K562 (cell line): ENCODE measurements around the gene CYB5B. TPM values are rescaled to one million over a fixed set of nuclear protein-coding genes. Genes with fewer than 3 reads are reported as not detected.

Source experiments
- ATAC-seq: fragments of 200-7000 bp; cut with Tn5 transposase; 3 replicates; pipeline ENCODE4 v1.9.1; 2020; ENCODE audit warnings: moderate library complexity
- BruUV-seq: library from RNA; stranded (reverse); fragments of 400-500 nt; replicated peaks from 2 replicates; lab custom pipeline; 2021; lab: Mats Ljungman, UMichigan
- CTCF ChIA-PET: fragments of 300-600 bp; formaldehyde crosslinking; extraction: SDS; loops from one replicate; lab custom pipeline; 2021; ENCODE audit warnings: low intra/inter-chr PET ratio; lab: Yijun Ruan, JAX
- POLR2A ChIA-PET: fragments of 300-600, 350-650 bp; sonication (Branson Sonifier 250); formaldehyde crosslinking; extraction: SDS; loops from one replicate; lab custom pipeline; 2021; ENCODE audit warnings: antibody characterized with exemption, inconsistent platforms; lab: Yijun Ruan, JAX
- DNase-seq, 4 experiments: peaks; one replicate each; pipeline versions ENCODE4 v3.0.0 to v3.0.0-alpha.2; 2011 to 2018; ENCODE audit warnings: low spot score in 3 of 4, mixed read lengths in 3 of 4; ENCODE audit errors: extremely low read depth in 1 of 4
- FAIRE-seq: peaks from 2 replicates; lab custom pipeline; 2011; peaks lifted over from hg19 to GRCh38; lab: Jason Lieb, UNC
- H2AFZ ChIP-seq: 2 replicates; pipeline ENCODE4 v1.6.0; 2011; ENCODE audit warnings: low read depth, low read length, control low read depth, inconsistent platforms
- H3K27ac ChIP-seq: fragments of 200-600 bp; 3 replicates; pipeline ENCODE4 v1.8.0; 2011; ENCODE audit warnings: low read depth, mild to moderate bottlenecking, control low read depth, inconsistent platforms, low read length, moderate library complexity, mixed read lengths; ENCODE audit errors: extremely low read depth
- H3K27me3 ChIP-seq, 2 experiments: fragments of 300-600 bp in 1 of 2; 2 replicates in 1 of 2; 3 replicates in 1 of 2; pipeline versions ENCODE4 v1.6.0 to v1.8.0; 2011; ENCODE audit warnings: inconsistent platforms in 2 of 2, low read length in 2 of 2, mild to moderate bottlenecking in 1 of 2, mixed read lengths in 1 of 2, moderate library complexity in 1 of 2; ENCODE audit not compliant: control insufficient read depth in 2 of 2, insufficient read depth in 2 of 2
- H3K36me3 ChIP-seq: fragments of 300-600 bp; 3 replicates; pipeline ENCODE4 v1.8.0; 2011; ENCODE audit warnings: mild to moderate bottlenecking, low read length, inconsistent platforms; ENCODE audit not compliant: control insufficient read depth, insufficient read depth
- H3K4me1 ChIP-seq, 2 experiments: fragments of 200-600 bp in 1 of 2; replicated peaks in 1 of 2; 2 replicates in 1 of 2; 3 replicates in 1 of 2; pipeline versions ENCODE4 v1.5.1 to v1.8.0; 2011; ENCODE audit warnings: inconsistent platforms in 2 of 2, low read length in 2 of 2, mild to moderate bottlenecking in 1 of 2, mixed read lengths in 1 of 2, moderate library complexity in 1 of 2; ENCODE audit not compliant: control insufficient read depth in 2 of 2, insufficient read depth in 2 of 2
- H3K4me2 ChIP-seq: 2 replicates; pipeline ENCODE4 v1.6.1; 2011; ENCODE audit warnings: low read length, control low read depth, inconsistent platforms, mixed read lengths; ENCODE audit not compliant: insufficient read depth
- H3K4me3 ChIP-seq: fragments of 200-600 bp; sonication (generic), shearing (Covaris generic); 2 replicates; pipeline ENCODE4 v1.5.1; 2016; ENCODE audit warnings: control low read depth, inconsistent platforms
- H3K79me2 ChIP-seq: fragments of 200-600 bp; 3 replicates; pipeline ENCODE4 v1.8.0; 2011; ENCODE audit warnings: low read length, inconsistent platforms; ENCODE audit not compliant: control insufficient read depth, insufficient read depth
- H3K9ac ChIP-seq, 2 experiments: 2 replicates each; pipeline versions ENCODE4 v1.6.0 to v1.6.1; 2011; ENCODE audit warnings: low read depth in 2 of 2, low read length in 2 of 2, control low read depth in 1 of 2, inconsistent platforms in 1 of 2, mild to moderate bottlenecking in 1 of 2, mixed read lengths in 1 of 2; ENCODE audit not compliant: insufficient read depth in 1 of 2
- H3K9me1 ChIP-seq: one replicate; pipeline ENCODE4 v1.6.0; 2011; ENCODE audit warnings: inconsistent platforms, mild to moderate bottlenecking, low read length, moderate library complexity; ENCODE audit not compliant: control insufficient read depth, insufficient read depth
- H3K9me3 ChIP-seq: replicated peaks from 2 replicates; pipeline ENCODE4 v1.5.1; 2011; ENCODE audit warnings: low read depth, low read length, inconsistent platforms; ENCODE audit not compliant: control insufficient read depth, insufficient read depth
- H4K20me1 ChIP-seq: replicated peaks from 2 replicates; pipeline ENCODE4 v1.6.1; 2011; ENCODE audit warnings: low read length, inconsistent platforms, mixed read lengths; ENCODE audit not compliant: control insufficient read depth, insufficient read depth
- BMI1 ChIP-seq: fragments of 150-350 bp; IDR thresholded peaks from 2 replicates; pipeline ENCODE4 v1.6.1; 2014; ENCODE audit warnings: low read length
- CTCF ChIP-seq, 3 experiments: IDR thresholded peaks in 2 of 3; conservative IDR thresholded peaks in 1 of 3; 2 replicates each; pipeline ENCODE4 v1.5.1; 2011 to 2012; ENCODE audit warnings: low read length in 3 of 3, mild to moderate bottlenecking in 3 of 3, control low read depth in 2 of 3, improper control_type of control experiment in 1 of 3, inconsistent platforms in 1 of 3, low read depth in 1 of 3, mixed read lengths in 1 of 3, moderate library complexity in 1 of 3; ENCODE audit not compliant: insufficient read depth in 2 of 3
- ETV1 ChIP-seq: fragments of 450-650 bp; conservative IDR thresholded peaks from 2 replicates; pipeline ENCODE4 v1.6.1; 2016; ENCODE audit warnings: missing genetic modification characterization, control low read depth, low read depth, missing compliant biosample characterization
- HDAC3 ChIP-seq: fragments of 450-650 bp; IDR thresholded peaks from 2 replicates; pipeline ENCODE4 v1.6.1; 2018; ENCODE audit warnings: borderline replicate concordance, mild to moderate bottlenecking, moderate library complexity; ENCODE audit not compliant: partially characterized antibody
- MAFK ChIP-seq: IDR thresholded peaks from 2 replicates; pipeline ENCODE4 v1.6.1; 2011; ENCODE audit warnings: low read length, improper control_type of control experiment
- MECOM ChIP-seq: fragments of 250-450 bp; sonication (Bioruptor Pico); IDR thresholded peaks from 2 replicates; pipeline ENCODE4 v1.8.0; 2022; ENCODE audit warnings: inconsistent platforms
- MEIS2 ChIP-seq: fragments of 450-650 bp; IDR thresholded peaks from 2 replicates; pipeline ENCODE4 v1.6.1; 2014; ENCODE audit warnings: mild to moderate bottlenecking; ENCODE audit not compliant: partially characterized antibody
- NR1H2 ChIP-seq: sonication (generic); formaldehyde crosslinking; IDR thresholded peaks from 2 replicates; pipeline ENCODE4 v1.4.0; 2020; ENCODE audit warnings: mild to moderate bottlenecking, missing genetic modification reagents
- PBX2 ChIP-seq, 2 experiments: IDR thresholded peaks in 1 of 2; conservative IDR thresholded peaks in 1 of 2; 2 replicates each; pipeline ENCODE4 v1.6.1; 2016; ENCODE audit warnings: low read depth in 2 of 2, mild to moderate bottlenecking in 1 of 2, missing compliant biosample characterization in 1 of 2, missing genetic modification characterization in 1 of 2, moderate library complexity in 1 of 2
- PKNOX1 ChIP-seq: fragments of 450-650 bp; IDR thresholded peaks from 2 replicates; pipeline ENCODE4 v1.6.1; 2016
- SMARCE1 ChIP-seq: fragments of 450-650 bp; IDR thresholded peaks from 2 replicates; pipeline ENCODE4 v1.7.1; 2016; ENCODE audit warnings: mild to moderate bottlenecking
- STAG1 ChIP-seq: sonication (generic); formaldehyde crosslinking; IDR thresholded peaks from 2 replicates; pipeline ENCODE4 v1.5.0; 2020; ENCODE audit warnings: missing genetic modification reagents, borderline replicate concordance
- ZNF280A ChIP-seq: fragments of 450-650 bp; IDR thresholded peaks from 2 replicates; pipeline ENCODE4 v1.6.1; 2018; ENCODE audit warnings: mild to moderate bottlenecking, low read depth; ENCODE audit not compliant: partially characterized antibody
- ZNF408 ChIP-seq: fragments of 250-450 bp; sonication (Bioruptor Pico); IDR thresholded peaks from 2 replicates; pipeline ENCODE4 v1.4.0; 2020; ENCODE audit warnings: low read depth, mild to moderate bottlenecking, moderate library complexity
- WGBS: fragments of 100-300 bp; shearing (Covaris generic); methylation state at CpG from one replicate; pipeline ENCODE4 v1.1.6; 2016; ENCODE audit warnings: low coverage, mixed read lengths; ENCODE audit not compliant: insufficient coverage; ENCODE audit errors: missing lambda C conversion rate; 5-methylcytosine and 5-hydroxymethylcytosine counted together
- in situ Hi-C: fragments of 300-500 bp; cut with MboI; formaldehyde crosslinking; loops from 4 replicates; pipeline ENCODE4 v1.15.0; 2018; ENCODE audit warnings: inconsistent platforms, mixed read lengths
- intact Hi-C: fragments of 100-400 bp; cut with micrococcal nuclease; formaldehyde crosslinking; loops from 2 replicates; pipeline ENCODE4 v1.14.2; 2022
- polyA plus RNA-seq, 8 experiments: library from polyadenylated mRNA; depleted of rRNA in 4 of 8; stranded (reverse) in 5 of 8; unstranded in 3 of 8; fragments of >200 nt; fragmentation: Nextera tagmentation in 2 of 8; fragmentation: Illumina TruSeq in 1 of 8; extraction: Ambion mirVana in 2 of 8; extraction: Trizol in 1 of 8; gene quantifications; 2 replicates each; pipeline versions ENCODE4 v1.2.1 to v1.2.3, GENCODE V29; 2011 to 2014; ENCODE audit warnings: inconsistent platforms in 1 of 8, missing spikeins in 1 of 8
- total RNA-seq, 7 experiments: library from RNA; depleted of rRNA in 6 of 7; stranded (reverse); fragments of >200 nt in 6 of 7; fragmentation: Illumina TruSeq in 2 of 7; extraction: Trizol in 2 of 7; gene quantifications; 2 replicates each; pipeline versions ENCODE4 v1.2.1 to v1.2.3, GENCODE V29; 2011 to 2021; ENCODE audit warnings: low replicate concordance in 1 of 7

Gene CYB5B
- total and polyA plus RNA-seq, 9 of the 15 experiments (the other 6 are each of a cell fraction or from before 2014, with no cell fraction given): 29.9 to 274 (median 136) TPM

- intact Hi-C loops (loop anchor here (5.0 to 10.0 kb wide), 2 partner anchors 67 to 169 kb away; partner anchors contain the start of gene NFAT5), in situ Hi-C loops (no loop called here)
- peak in 2 of 4 experiments; percentile 49 to 62 for DNase-seq
- Histone ChIP-seq H3K4me1 (peaks cover 3 to 12% of the 10 kb centered on the region in 2 experiments), H3K9ac (no peak overlapping the region), H4K20me1 (no peaks in the 10 kb centered on the region), H3K36me3 (no peaks in the 10 kb centered on the region), H3K27me3 (no peaks in the 10 kb centered on the region), H3K9me3 (no peaks in the 10 kb centered on the region), H3K4me3 (no peak overlapping the region), H3K9me1 (no peaks in the 10 kb centered on the region), H3K27ac (no peak overlapping the region), H2AFZ (peak overlapping the region; percentile 27; the same call in 1 of the 2 replicates), H3K4me2 (no peak overlapping the region), H3K79me2 (no peaks in the 10 kb centered on the region)
- 60% methylated on average over 6 of the region's 6 CpGs for WGBS
- no TSS peak for BruUV-seq
- ATAC-seq: peak; percentile 84
- ChIA-PET POLR2A (interaction anchor here (0.5 to 1.5 kb wide), 5 partner anchors 20 to 1522 kb away, joined by 3 to 4 read pairs (median 3); no protein-coding TSS in a partner anchor), CTCF (no interaction called here)
- FAIRE-seq: peak; percentile 79
- TF ChIP-seq PKNOX1 (peak; percentile 32; the same call in 1 of the 2 replicates), MECOM (CRISPR knock-in tag) (no peak), SMARCE1 (no peak), BMI1 (no peak), ZNF280A (no peak), MEIS2 (peak; percentile 74), NR1H2 (CRISPR knock-in tag) (no peak), STAG1 (CRISPR knock-in tag) (no peak; the same call in 1 of the 2 replicates), ZNF408 (CRISPR knock-in tag) (no peak), MAFK (no peak), CTCF (IDR thresholded peaks at IDR 0.05 in 2 of 3, conservative IDR thresholded peaks at IDR 0.05 in 1 of 3; ENCODE audit: insufficient read depth in 2 of 3, low read depth in 1 of 3, low read length in 3 of 3) (peak; percentile 53 to 72 (median 65)), ETV1 (tag) (no peak), HDAC3 (no peak), PBX2 (CRISPR knock-in tag; IDR thresholded peaks at IDR 0.05; ENCODE audit: low read depth) (no peak), PBX2 (tag; conservative IDR thresholded peaks at IDR 0.05; ENCODE audit: low read depth) (peak; percentile 60)
These were observed 26.4 kb upstream of the CYB5B start for GRCh38 chr16:69397821-69398521.
